Panc1 (cell line): ENCODE measurements around the gene BNIP5. TPM values are rescaled to one million over a fixed set of nuclear protein-coding genes. Genes with fewer than 3 reads are reported as not detected.

Source experiments
- ATAC-seq: fragments of 200-7000 bp; cut with Tn5 transposase; 2 replicates; pipeline ENCODE4 v1.9.1; 2020; ENCODE audit warnings: mild to moderate bottlenecking, moderate library complexity
- BruUV-seq: library from RNA; stranded (reverse); fragments of 400-500 nt; replicated peaks from 2 replicates; lab custom pipeline; 2021; lab: Mats Ljungman, UMichigan
- CTCF ChIA-PET: fragments of 300-600 bp; sonication (Branson Sonifier 250); formaldehyde crosslinking; loops from one replicate; lab custom pipeline; 2022; ENCODE audit warnings: antibody characterized with exemption; lab: Charles Lee
- POLR2A ChIA-PET: fragments of 300-600 bp; sonication (Branson Sonifier 250); formaldehyde crosslinking; loops from one replicate; lab custom pipeline; 2022; ENCODE audit warnings: antibody characterized with exemption; lab: Charles Lee
- DNase-seq: peaks from one replicate; pipeline ENCODE4 v3.0.0-alpha.2; 2010; ENCODE audit warnings: low read depth, low spot score
- H3K27ac ChIP-seq: 2 replicates; pipeline ENCODE4 v1.5.1; 2011; ENCODE audit warnings: mild to moderate bottlenecking, low read length, inconsistent platforms
- H3K27me3 ChIP-seq: fragments of 200-500 bp; sonication (Bioruptor generic); 2 replicates; pipeline ENCODE4 v1.6.0; 2014; ENCODE audit warnings: low read length, inconsistent platforms; ENCODE audit not compliant: control insufficient read depth, insufficient read depth
- H3K36me3 ChIP-seq: fragments of 200-500 bp; sonication (Bioruptor generic); 2 replicates; pipeline ENCODE4 v1.5.1; 2014; ENCODE audit warnings: inconsistent platforms, mild to moderate bottlenecking, low read length, moderate library complexity; ENCODE audit not compliant: control insufficient read depth, insufficient read depth
- H3K4me1 ChIP-seq: 2 replicates; pipeline ENCODE4 v1.5.1; 2011; ENCODE audit warnings: inconsistent platforms, mild to moderate bottlenecking, low read length, moderate library complexity; ENCODE audit not compliant: control insufficient read depth, insufficient read depth
- H3K4me3 ChIP-seq, 2 experiments: 2 replicates each; pipeline ENCODE4 v1.5.1; 2011 to 2012; ENCODE audit warnings: low read depth in 2 of 2, low read length in 2 of 2, mild to moderate bottlenecking in 2 of 2, inconsistent platforms in 1 of 2, moderate library complexity in 1 of 2
- H3K9me3 ChIP-seq: fragments of 200-500 bp; sonication (Bioruptor generic); 2 replicates; pipeline ENCODE4 v1.5.1; 2014; ENCODE audit warnings: low read depth, mild to moderate bottlenecking, inconsistent platforms, low read length, moderate library complexity; ENCODE audit not compliant: control insufficient read depth, insufficient read depth
- POLR2AphosphoS5 ChIP-seq: IDR thresholded peaks from 2 replicates; pipeline ENCODE4 v1.6.1; 2012; ENCODE audit warnings: mild to moderate bottlenecking, low read depth, low read length, moderate library complexity
- SIN3A ChIP-seq: IDR thresholded peaks from 2 replicates; pipeline ENCODE4 v1.6.1; 2012; ENCODE audit warnings: low read depth, mild to moderate bottlenecking, low read length, moderate library complexity, borderline replicate concordance; ENCODE audit not compliant: insufficient read depth
- TCF7L2 ChIP-seq: IDR thresholded peaks from 2 replicates; pipeline ENCODE4 v1.6.1; 2011; ENCODE audit warnings: mild to moderate bottlenecking, low read depth, low read length, inconsistent platforms
- in situ Hi-C: cut with HindIII; loops from 2 replicates; pipeline ENCODE4 v1.10.0; 2016; ENCODE audit warnings: low sequenced_read_pairs, low pct_unique_long_range_greater_than_20kb
- intact Hi-C: fragments of 100-400 bp; cut with micrococcal nuclease; formaldehyde crosslinking; loops from one replicate; pipeline ENCODE4 v1.10.0; 2022; ENCODE audit not compliant: unreplicated experiment
- total RNA-seq: library from RNA; stranded (reverse); gene quantifications from one replicate; pipeline ENCODE4 v1.2.1, GENCODE V29; 2021; ENCODE audit not compliant: unreplicated experiment
- TF ChIP-seq, protein P1 (sequence below), 2 experiments: IDR thresholded peaks; 2 replicates each; pipeline ENCODE4 v1.6.1; 2011 to 2012; ENCODE audit warnings: low read depth in 2 of 2, control low read depth in 1 of 2, low read length in 1 of 2, mild to moderate bottlenecking in 1 of 2, moderate library complexity in 1 of 2; ENCODE audit not compliant: insufficient read depth in 1 of 2
- TF ChIP-seq, protein P2 (sequence below): fragments of 450-650 bp; IDR thresholded peaks from 2 replicates; pipeline ENCODE4 v1.5.1; 2017; ENCODE audit warnings: mild to moderate bottlenecking

Gene BNIP5
- total RNA-seq, 1 experiment from 2014 or later = not detected

DNA sequence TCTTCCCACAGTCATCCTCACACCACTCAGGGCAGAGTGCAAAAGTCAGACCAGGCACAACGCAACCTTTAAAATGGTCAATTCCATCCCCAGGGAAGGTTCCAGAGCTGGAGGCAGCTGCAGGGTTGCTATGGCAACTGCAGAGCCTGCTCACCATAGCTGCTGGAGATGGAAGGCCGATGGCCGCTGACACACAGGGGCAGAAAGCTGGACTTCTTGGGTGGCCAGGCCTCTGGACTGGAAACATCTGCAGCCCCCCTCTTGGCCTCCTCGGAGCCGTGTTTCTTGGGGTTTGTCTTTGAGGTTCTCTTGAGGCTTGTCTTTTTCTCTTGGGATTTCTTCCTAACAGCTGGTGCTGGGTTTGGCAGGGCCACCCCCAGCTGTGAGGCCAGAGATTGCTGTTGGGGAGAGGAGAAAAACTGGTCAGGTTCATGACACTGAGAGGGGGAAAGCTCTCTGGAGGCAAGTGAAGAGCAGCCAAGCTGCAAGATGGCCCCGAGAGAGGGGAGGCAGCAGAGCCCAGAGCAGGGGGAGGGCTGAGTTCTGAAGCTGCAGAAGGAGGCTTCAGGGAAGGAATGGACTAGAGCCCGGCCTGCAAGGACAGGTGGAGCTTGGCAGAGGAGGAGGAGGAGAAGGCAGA, 10.2 kb downstream of the BNIP5 start:
- intact Hi-C loops = no loop called here
- TF ChIP-seq POLR2AphosphoS5 (no peak), SIN3A (no peak), TCF7L2 (no peak)
- TF ChIP-seq, protein P1, sequence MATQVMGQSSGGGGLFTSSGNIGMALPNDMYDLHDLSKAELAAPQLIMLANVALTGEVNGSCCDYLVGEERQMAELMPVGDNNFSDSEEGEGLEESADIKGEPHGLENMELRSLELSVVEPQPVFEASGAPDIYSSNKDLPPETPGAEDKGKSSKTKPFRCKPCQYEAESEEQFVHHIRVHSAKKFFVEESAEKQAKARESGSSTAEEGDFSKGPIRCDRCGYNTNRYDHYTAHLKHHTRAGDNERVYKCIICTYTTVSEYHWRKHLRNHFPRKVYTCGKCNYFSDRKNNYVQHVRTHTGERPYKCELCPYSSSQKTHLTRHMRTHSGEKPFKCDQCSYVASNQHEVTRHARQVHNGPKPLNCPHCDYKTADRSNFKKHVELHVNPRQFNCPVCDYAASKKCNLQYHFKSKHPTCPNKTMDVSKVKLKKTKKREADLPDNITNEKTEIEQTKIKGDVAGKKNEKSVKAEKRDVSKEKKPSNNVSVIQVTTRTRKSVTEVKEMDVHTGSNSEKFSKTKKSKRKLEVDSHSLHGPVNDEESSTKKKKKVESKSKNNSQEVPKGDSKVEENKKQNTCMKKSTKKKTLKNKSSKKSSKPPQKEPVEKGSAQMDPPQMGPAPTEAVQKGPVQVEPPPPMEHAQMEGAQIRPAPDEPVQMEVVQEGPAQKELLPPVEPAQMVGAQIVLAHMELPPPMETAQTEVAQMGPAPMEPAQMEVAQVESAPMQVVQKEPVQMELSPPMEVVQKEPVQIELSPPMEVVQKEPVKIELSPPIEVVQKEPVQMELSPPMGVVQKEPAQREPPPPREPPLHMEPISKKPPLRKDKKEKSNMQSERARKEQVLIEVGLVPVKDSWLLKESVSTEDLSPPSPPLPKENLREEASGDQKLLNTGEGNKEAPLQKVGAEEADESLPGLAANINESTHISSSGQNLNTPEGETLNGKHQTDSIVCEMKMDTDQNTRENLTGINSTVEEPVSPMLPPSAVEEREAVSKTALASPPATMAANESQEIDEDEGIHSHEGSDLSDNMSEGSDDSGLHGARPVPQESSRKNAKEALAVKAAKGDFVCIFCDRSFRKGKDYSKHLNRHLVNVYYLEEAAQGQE (IDR thresholded peaks at IDR 0.05; ENCODE audit: insufficient read depth in 1 of 2, low read depth in 2 of 2, low read length in 1 of 2) = no peak
- TF ChIP-seq, protein P2, sequence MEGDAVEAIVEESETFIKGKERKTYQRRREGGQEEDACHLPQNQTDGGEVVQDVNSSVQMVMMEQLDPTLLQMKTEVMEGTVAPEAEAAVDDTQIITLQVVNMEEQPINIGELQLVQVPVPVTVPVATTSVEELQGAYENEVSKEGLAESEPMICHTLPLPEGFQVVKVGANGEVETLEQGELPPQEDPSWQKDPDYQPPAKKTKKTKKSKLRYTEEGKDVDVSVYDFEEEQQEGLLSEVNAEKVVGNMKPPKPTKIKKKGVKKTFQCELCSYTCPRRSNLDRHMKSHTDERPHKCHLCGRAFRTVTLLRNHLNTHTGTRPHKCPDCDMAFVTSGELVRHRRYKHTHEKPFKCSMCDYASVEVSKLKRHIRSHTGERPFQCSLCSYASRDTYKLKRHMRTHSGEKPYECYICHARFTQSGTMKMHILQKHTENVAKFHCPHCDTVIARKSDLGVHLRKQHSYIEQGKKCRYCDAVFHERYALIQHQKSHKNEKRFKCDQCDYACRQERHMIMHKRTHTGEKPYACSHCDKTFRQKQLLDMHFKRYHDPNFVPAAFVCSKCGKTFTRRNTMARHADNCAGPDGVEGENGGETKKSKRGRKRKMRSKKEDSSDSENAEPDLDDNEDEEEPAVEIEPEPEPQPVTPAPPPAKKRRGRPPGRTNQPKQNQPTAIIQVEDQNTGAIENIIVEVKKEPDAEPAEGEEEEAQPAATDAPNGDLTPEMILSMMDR = no peak
- ATAC-seq (no peak), DNase-seq (no peak)
- Histone ChIP-seq H3K4me3 (no peak overlapping the region), H3K27ac (no peak overlapping the region), H3K9me3 (no peaks in the 10 kb centered on the region), H3K4me1 (no peaks in the 10 kb centered on the region), H3K36me3 (no peaks in the 10 kb centered on the region), H3K27me3 (peaks cover 3% of the 10 kb centered on the region; the same call in 1 of the 2 replicates)
- ChIA-PET CTCF (no interaction called here), POLR2A (no interaction called here)
- in situ Hi-C loops = no loop called here
- no TSS peak for BruUV-seq

DNA sequence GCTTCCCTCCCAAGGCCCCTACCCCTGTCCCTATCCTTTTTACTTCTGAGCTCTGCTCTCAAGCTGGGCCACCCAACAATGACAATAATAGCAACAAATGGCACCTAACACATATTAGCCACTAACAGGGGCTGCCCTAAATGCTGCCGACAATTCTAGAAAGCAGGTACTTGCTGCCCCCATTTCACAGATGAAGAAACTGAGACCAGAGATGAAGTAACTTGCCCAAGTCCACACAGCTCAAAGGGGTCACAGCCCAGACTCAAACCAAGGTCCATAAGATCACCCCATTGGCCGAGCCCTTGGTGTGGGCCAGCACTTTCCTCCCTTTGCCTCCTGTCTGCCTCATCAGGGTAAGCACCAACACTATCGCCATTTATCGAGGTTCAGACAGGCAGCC, 12.0 kb downstream of the BNIP5 start:
- no TSS peak for BruUV-seq
- Histone ChIP-seq H3K36me3 (no peaks in the 10 kb centered on the region), H3K9me3 (no peaks in the 10 kb centered on the region), H3K4me3 (no peak overlapping the region), H3K27me3 (peaks cover 3% of the 10 kb centered on the region; the same call in 1 of the 2 replicates), H3K4me1 (no peaks in the 10 kb centered on the region), H3K27ac (no peak overlapping the region)
- DNase-seq = no peak
- in situ Hi-C loops (no loop called here), intact Hi-C loops (no loop called here)
- POLR2A ChIA-PET = no interaction called here
- no peak for ATAC-seq
- TF ChIP-seq, protein P2 = no peak
- CTCF ChIA-PET = interaction anchor here (0.6 kb wide), 1 partner anchor 278 kb away, joined by 3 read pairs; no protein-coding TSS in a partner anchor
